ENCODE results near the gene HYDIN. TPM values are rescaled to one million over a fixed set of nuclear protein-coding genes. Genes with fewer than 3 reads are reported as not detected.
"Not testable (repeated sequence)": the region's sequence is repeated elsewhere in the genome, so short reads cannot be mapped to it uniquely, and the experiment has no call there.

HYDIN gene
- total RNA-seq, 2 donors from 2014 or later = 0.30 to 1.2 TPM

GRCh38 chr16:70930757-70931156 lies 299.8 kb downstream of the HYDIN start:
- not testable (repeated sequence) for H3K9me3 Mint-ChIP-seq; H3K27me3 Mint-ChIP-seq (ENCODE audit: low read depth)
- ATAC-seq (replicated peaks in 1 of 2) = peak in 1 of 2 donors; percentile 76

DNA sequence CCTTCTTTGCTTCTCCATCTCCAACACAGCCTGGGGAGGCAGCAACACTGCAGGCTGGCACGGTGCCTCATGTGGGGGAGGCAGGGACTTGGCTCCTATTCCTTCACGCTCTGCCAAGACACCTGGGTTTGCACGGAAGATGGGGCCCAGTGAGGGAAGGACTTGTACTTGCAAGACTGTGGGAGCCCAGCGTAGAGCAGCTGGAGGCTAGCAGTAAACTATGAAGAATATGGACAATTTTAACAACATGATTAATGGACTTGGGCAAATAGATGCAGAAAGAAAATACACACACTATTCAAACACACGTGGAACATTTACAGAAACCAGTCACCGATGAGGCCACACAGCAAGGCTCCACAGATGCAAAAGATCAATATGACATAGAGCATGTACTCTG lies 308.4 kb downstream of the HYDIN start:
- not testable (repeated sequence) for ATAC-seq (replicated peaks in 1 of 2); DNase-seq; H3K4me3 Mint-ChIP-seq; H3K27me3 Mint-ChIP-seq (ENCODE audit: low read depth); H3K36me3 Mint-ChIP-seq (ENCODE audit: insufficient read depth in 2 of 2); H3K9me3 Mint-ChIP-seq; H3K4me1 Mint-ChIP-seq (ENCODE audit: low read depth); H3K27ac Mint-ChIP-seq

More at GRCh38 chr16:70930757-70931156, 299.8 kb downstream of the HYDIN start:
- H3K27ac Mint-ChIP-seq; DNase-seq; H3K4me1 Mint-ChIP-seq (ENCODE audit: low read depth); H3K4me3 Mint-ChIP-seq; H3K36me3 Mint-ChIP-seq (ENCODE audit: insufficient read depth in 2 of 2): not testable (repeated sequence)

GRCh38 chr16:70920661-70921060 lies 309.9 kb downstream of the HYDIN start:
- H3K36me3 Mint-ChIP-seq (ENCODE audit: insufficient read depth in 2 of 2); H3K4me3 Mint-ChIP-seq; DNase-seq; H3K27me3 Mint-ChIP-seq (ENCODE audit: low read depth); H3K27ac Mint-ChIP-seq; ATAC-seq (replicated peaks in 1 of 2); H3K9me3 Mint-ChIP-seq; H3K4me1 Mint-ChIP-seq (ENCODE audit: low read depth): not testable (repeated sequence)

- H3K9me3 Mint-ChIP-seq; H3K36me3 Mint-ChIP-seq (ENCODE audit: insufficient read depth in 2 of 2); H3K27ac Mint-ChIP-seq; ATAC-seq (replicated peaks in 1 of 2); H3K4me1 Mint-ChIP-seq (ENCODE audit: low read depth); H3K27me3 Mint-ChIP-seq (ENCODE audit: low read depth); H3K4me3 Mint-ChIP-seq; DNase-seq: not testable (repeated sequence)
These were observed 342.3 kb downstream of the HYDIN start for GRCh38 chr16:70888208-70888607.

DNA sequence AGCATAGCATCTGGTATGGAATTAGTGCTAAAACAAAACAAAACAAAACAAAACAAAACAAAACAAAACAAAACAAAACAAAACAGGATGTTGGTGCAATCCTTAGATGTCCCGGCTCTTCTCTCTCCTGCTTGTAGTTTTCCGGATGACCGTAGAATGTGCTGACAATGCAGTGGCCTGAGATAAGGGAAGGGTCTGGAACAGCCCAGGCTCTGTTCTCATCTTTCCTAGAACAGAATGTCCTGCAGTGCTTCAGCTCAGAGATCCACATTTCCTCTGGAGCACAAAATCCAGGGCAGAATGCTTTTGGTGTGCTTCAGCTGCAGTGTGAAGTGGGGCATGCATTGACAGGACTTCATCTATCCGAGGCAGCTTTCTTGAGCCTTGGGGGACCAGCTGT lies 345.9 kb downstream of the HYDIN start:
- not testable (repeated sequence) for H3K27me3 Mint-ChIP-seq (ENCODE audit: low read depth); H3K27ac Mint-ChIP-seq; H3K4me1 Mint-ChIP-seq (ENCODE audit: low read depth); H3K4me3 Mint-ChIP-seq; H3K9me3 Mint-ChIP-seq; ATAC-seq (replicated peaks in 1 of 2); DNase-seq; H3K36me3 Mint-ChIP-seq (ENCODE audit: insufficient read depth in 2 of 2)

GRCh38 chr16:70882311-70882710 lies 348.2 kb downstream of the HYDIN start:
- not testable (repeated sequence) for H3K4me1 Mint-ChIP-seq (ENCODE audit: low read depth); DNase-seq; H3K27ac Mint-ChIP-seq; H3K27me3 Mint-ChIP-seq (ENCODE audit: low read depth); ATAC-seq (replicated peaks in 1 of 2); H3K9me3 Mint-ChIP-seq; H3K36me3 Mint-ChIP-seq (ENCODE audit: insufficient read depth in 2 of 2); H3K4me3 Mint-ChIP-seq

DNA sequence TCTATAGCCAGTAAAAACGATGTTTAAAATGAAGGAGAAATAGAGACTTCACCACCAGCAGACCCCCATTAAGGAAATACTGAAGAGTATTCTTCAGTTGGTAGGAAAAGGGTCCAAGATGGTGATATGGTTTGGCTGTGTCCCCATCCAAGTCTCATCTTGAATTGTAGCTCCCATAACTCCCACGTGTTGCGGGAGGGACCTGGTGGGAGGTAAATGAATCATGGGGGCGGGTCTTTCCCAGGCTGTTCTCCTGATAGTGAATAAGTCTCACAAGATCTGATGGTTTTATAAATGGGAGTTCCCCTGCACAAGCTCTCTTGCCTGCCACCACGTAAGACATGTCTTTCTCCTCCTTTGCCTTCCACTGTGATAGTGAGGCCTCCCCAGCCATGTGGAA lies 352.6 kb downstream of the HYDIN start:
- not testable (repeated sequence) for ATAC-seq (replicated peaks in 1 of 2); H3K36me3 Mint-ChIP-seq (ENCODE audit: insufficient read depth in 2 of 2); H3K4me3 Mint-ChIP-seq; H3K9me3 Mint-ChIP-seq; H3K27me3 Mint-ChIP-seq (ENCODE audit: low read depth); DNase-seq; H3K4me1 Mint-ChIP-seq (ENCODE audit: low read depth); H3K27ac Mint-ChIP-seq

GRCh38 chr16:70876442-70876841 lies 354.1 kb downstream of the HYDIN start:
- not testable (repeated sequence) for H3K4me3 Mint-ChIP-seq, DNase-seq, H3K9me3 Mint-ChIP-seq

DNA sequence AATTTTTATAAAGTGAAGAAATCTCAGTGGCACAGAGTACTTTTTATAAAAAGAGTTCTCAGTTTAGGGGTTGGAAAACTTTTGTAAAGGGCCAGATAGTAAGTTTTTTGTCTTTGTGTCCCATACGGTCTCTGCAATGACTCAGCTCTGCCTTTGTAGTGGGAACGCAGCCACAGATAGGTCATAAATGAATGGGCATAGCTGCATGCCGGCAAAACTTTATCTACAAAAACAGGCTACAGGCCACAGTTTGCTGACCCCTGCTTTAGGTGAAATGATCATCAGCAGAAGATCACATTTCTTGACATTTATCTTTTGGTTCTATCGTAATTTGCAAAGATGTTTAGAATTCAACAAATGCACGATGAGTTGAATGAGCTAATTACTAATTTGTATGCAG lies 365.8 kb downstream of the HYDIN start:
- ATAC-seq (replicated peaks in 1 of 2); H3K4me1 Mint-ChIP-seq (ENCODE audit: low read depth); H3K4me3 Mint-ChIP-seq; H3K27me3 Mint-ChIP-seq (ENCODE audit: low read depth); H3K36me3 Mint-ChIP-seq (ENCODE audit: insufficient read depth in 2 of 2); H3K9me3 Mint-ChIP-seq; H3K27ac Mint-ChIP-seq; DNase-seq: not testable (repeated sequence)

More at GRCh38 chr16:70876442-70876841, 354.1 kb downstream of the HYDIN start:
- H3K27me3 Mint-ChIP-seq (ENCODE audit: low read depth); H3K36me3 Mint-ChIP-seq (ENCODE audit: insufficient read depth in 2 of 2); H3K27ac Mint-ChIP-seq; H3K4me1 Mint-ChIP-seq (ENCODE audit: low read depth); ATAC-seq (replicated peaks in 1 of 2): not testable (repeated sequence)

- not testable (repeated sequence) for H3K4me1 Mint-ChIP-seq (ENCODE audit: low read depth); ATAC-seq (replicated peaks in 1 of 2); H3K27ac Mint-ChIP-seq; DNase-seq; H3K27me3 Mint-ChIP-seq (ENCODE audit: low read depth); H3K9me3 Mint-ChIP-seq; H3K36me3 Mint-ChIP-seq (ENCODE audit: insufficient read depth in 2 of 2); H3K4me3 Mint-ChIP-seq
These were observed 368.5 kb downstream of the HYDIN start for GRCh38 chr16:70861996-70862395.

- H3K27ac Mint-ChIP-seq; H3K27me3 Mint-ChIP-seq (ENCODE audit: low read depth); H3K36me3 Mint-ChIP-seq (ENCODE audit: insufficient read depth in 2 of 2); DNase-seq; ATAC-seq (replicated peaks in 1 of 2); H3K4me1 Mint-ChIP-seq (ENCODE audit: low read depth); H3K4me3 Mint-ChIP-seq; H3K9me3 Mint-ChIP-seq: not testable (repeated sequence)
These were observed 379.2 kb downstream of the HYDIN start for GRCh38 chr16:70851299-70851698.

GRCh38 chr16:70823498-70824118 lies 406.9 kb downstream of the HYDIN start:
- not testable (repeated sequence) for H3K36me3 Mint-ChIP-seq (ENCODE audit: insufficient read depth in 2 of 2); H3K9me3 Mint-ChIP-seq; H3K27ac Mint-ChIP-seq; H3K27me3 Mint-ChIP-seq (ENCODE audit: low read depth); ATAC-seq (replicated peaks in 1 of 2); H3K4me1 Mint-ChIP-seq (ENCODE audit: low read depth); DNase-seq; H3K4me3 Mint-ChIP-seq

GRCh38 chr16:70822734-70823133 lies 407.8 kb downstream of the HYDIN start:
- H3K36me3 Mint-ChIP-seq (ENCODE audit: insufficient read depth in 2 of 2); H3K4me1 Mint-ChIP-seq (ENCODE audit: low read depth); H3K27ac Mint-ChIP-seq; H3K4me3 Mint-ChIP-seq; DNase-seq; ATAC-seq (replicated peaks in 1 of 2); H3K27me3 Mint-ChIP-seq (ENCODE audit: low read depth); H3K9me3 Mint-ChIP-seq: not testable (repeated sequence)

DNA sequence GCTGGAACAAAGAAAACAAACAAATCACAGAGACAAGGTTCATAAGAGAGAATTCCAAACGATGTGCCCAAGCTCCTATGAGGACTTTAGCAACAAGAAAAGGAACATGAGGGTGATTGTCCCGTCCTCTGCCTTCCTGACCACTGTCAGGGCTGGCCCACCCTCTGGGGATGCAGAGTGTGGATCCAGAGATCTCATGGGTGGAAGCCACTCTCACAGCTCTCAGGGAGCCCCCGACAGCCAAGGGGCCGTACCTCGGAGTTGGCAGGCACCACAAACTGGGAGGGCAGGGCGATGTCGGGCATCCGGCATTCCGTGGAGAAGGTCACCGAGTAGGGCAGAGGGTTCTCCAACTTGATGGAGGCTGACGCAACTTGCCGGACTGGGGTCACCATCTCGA lies 412.4 kb downstream of the HYDIN start:
- not testable (repeated sequence) for H3K27ac Mint-ChIP-seq; H3K27me3 Mint-ChIP-seq (ENCODE audit: low read depth); H3K4me1 Mint-ChIP-seq (ENCODE audit: low read depth); ATAC-seq (replicated peaks in 1 of 2); H3K4me3 Mint-ChIP-seq; H3K9me3 Mint-ChIP-seq; H3K36me3 Mint-ChIP-seq (ENCODE audit: insufficient read depth in 2 of 2); DNase-seq

All from activated T-cell treated with anti-CD3 and anti-CD28 coated beads, Interleukin-2, amount 50 U/mL, for 72 hours (primary cell).